ENCODE measurements around the gene KIT. TPM values are rescaled to one million over a fixed set of nuclear protein-coding genes. Genes with fewer than 3 reads are reported as not detected.
A peak's percentile ranks its signal among the peaks of the same experiment; 100 is the strongest.

Gene KIT
- total and polyA plus RNA-seq, 2 experiments from 2014 or later, result 3.2 to 10.5 TPM

GRCh38 chr4:54677853-54678650, 20.3 kb downstream of the KIT start:
- H3K36me3 ChIP-seq, result no peaks in the 10 kb centered on the region
- DNase-seq (ENCODE audit: low read depth in 1 of 2, low spot score in 1 of 2), result no peak
- H3K4me3 ChIP-seq, result no peak overlapping the region
- H3K27ac ChIP-seq, result no peak overlapping the region
- H3K27me3 ChIP-seq, result no peaks in the 10 kb centered on the region
- no peaks in the 10 kb centered on the region for H3K9me3 ChIP-seq (ENCODE audit: low read depth)
- peaks cover 3% of the 10 kb centered on the region for H3K4me1 ChIP-seq (ENCODE audit: low read depth)
- no peak for TF ChIP-seq CTCF (IDR thresholded peaks at IDR 0.05; ENCODE audit: low read depth, low read length)

GRCh38 chr4:54678826-54679225, 21.1 kb downstream of the KIT start:
- no peak for TF ChIP-seq CTCF (IDR thresholded peaks at IDR 0.05; ENCODE audit: low read depth, low read length)
- no peak overlapping the region for H3K4me3 ChIP-seq
- H3K36me3 ChIP-seq, result no peaks in the 10 kb centered on the region
- DNase-seq (ENCODE audit: low read depth in 1 of 2, low spot score in 1 of 2), result peak in 1 of 2 donors; percentile 0
- no peaks in the 10 kb centered on the region for H3K9me3 ChIP-seq (ENCODE audit: low read depth)
- peaks cover 3% of the 10 kb centered on the region for H3K4me1 ChIP-seq (ENCODE audit: low read depth)
- H3K27me3 ChIP-seq, result no peaks in the 10 kb centered on the region
- H3K27ac ChIP-seq, result no peak overlapping the region

- no peaks in the 10 kb centered on the region for H3K27me3 ChIP-seq
- no peak for TF ChIP-seq CTCF (IDR thresholded peaks at IDR 0.05; ENCODE audit: low read depth, low read length)
- DNase-seq (ENCODE audit: low read depth in 1 of 2, low spot score in 1 of 2), result no peak
- H3K27ac ChIP-seq, result no peak overlapping the region
- H3K9me3 ChIP-seq (ENCODE audit: low read depth), result no peaks in the 10 kb centered on the region
- peaks cover 3% of the 10 kb centered on the region for H3K4me1 ChIP-seq (ENCODE audit: low read depth)
- no peak overlapping the region for H3K4me3 ChIP-seq
- H3K36me3 ChIP-seq, result no peaks in the 10 kb centered on the region
These were observed 22.1 kb downstream of the KIT start for GRCh38 chr4:54679813-54680212.

- no peaks in the 10 kb centered on the region for H3K9me3 ChIP-seq (ENCODE audit: low read depth)
- H3K36me3 ChIP-seq, result no peaks in the 10 kb centered on the region
- H3K4me3 ChIP-seq, result no peak overlapping the region
- DNase-seq (ENCODE audit: low read depth in 1 of 2, low spot score in 1 of 2), result peak; percentile 22 to 32
- no peak overlapping the region for H3K27ac ChIP-seq
- H3K27me3 ChIP-seq, result no peaks in the 10 kb centered on the region
- TF ChIP-seq CTCF (IDR thresholded peaks at IDR 0.05; ENCODE audit: low read depth, low read length), result peak; percentile 36
- peaks cover 3% of the 10 kb centered on the region for H3K4me1 ChIP-seq (ENCODE audit: low read depth)
These were observed 26.0 kb downstream of the KIT start for GRCh38 chr4:54683616-54684346.

GRCh38 chr4:54685810-54686209, 28.1 kb downstream of the KIT start:
- no peak for TF ChIP-seq CTCF (IDR thresholded peaks at IDR 0.05; ENCODE audit: low read depth, low read length)
- DNase-seq (ENCODE audit: low read depth in 1 of 2, low spot score in 1 of 2), result no peak
- no peak overlapping the region for H3K27ac ChIP-seq
- H3K36me3 ChIP-seq, result no peaks in the 10 kb centered on the region
- H3K4me1 ChIP-seq (ENCODE audit: low read depth), result no peaks in the 10 kb centered on the region
- H3K9me3 ChIP-seq (ENCODE audit: low read depth), result no peaks in the 10 kb centered on the region
- H3K4me3 ChIP-seq, result no peak overlapping the region
- no peaks in the 10 kb centered on the region for H3K27me3 ChIP-seq

All from cardiac muscle cell (in vitro differentiated cells and primary cell).